SHP77 (cell line): Measurements from ENCODE around the gene GRIK2.

ENCODE experiments used
- DNase-seq, 2 experiments: peaks; one replicate each; lab custom pipeline; 2025; lab: John Stamatoyannopoulos, UW

The GRIK2 gene

DNA sequence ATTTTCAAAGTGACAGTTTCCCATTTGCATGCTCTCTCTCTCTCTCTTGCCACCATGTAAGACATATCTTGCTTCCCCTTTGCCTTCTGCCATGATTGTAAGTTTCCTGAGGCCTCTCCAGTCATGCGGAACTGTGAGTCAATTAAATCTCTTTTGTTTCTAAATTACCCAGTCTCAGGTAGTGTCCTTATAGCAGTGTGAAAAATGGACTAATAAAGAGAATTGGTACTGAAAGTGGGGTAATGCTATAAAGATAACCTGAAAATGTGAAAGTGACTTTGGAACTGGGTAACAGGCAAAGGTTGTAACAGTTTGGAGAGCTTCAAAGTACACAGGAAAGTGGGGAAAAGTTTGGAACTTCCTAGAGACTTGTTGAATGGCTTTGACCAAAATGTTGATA lies 389.8 kb downstream of the GRIK2 start:
- no peak for DNase-seq

DNA sequence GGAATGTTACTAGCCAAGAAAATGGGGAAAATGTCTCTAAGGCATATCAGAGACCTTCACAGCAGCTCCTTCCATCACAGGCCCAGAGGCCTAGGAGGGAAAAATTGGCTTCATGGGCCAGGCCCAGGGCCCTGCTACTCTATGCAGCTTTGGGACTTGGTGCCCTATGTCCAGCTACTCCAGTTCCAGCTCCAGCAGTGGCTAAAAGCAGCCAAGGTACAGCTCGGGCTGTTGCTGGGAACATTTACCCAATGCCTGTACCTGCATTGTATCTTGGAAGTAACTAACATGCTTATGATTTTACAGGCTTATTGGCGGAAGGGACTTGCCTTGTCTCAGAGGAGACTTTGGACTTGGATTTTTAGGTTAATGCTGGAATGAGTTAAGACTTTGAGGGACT lies 390.6 kb downstream of the GRIK2 start:
- DNase-seq: no peak

DNA sequence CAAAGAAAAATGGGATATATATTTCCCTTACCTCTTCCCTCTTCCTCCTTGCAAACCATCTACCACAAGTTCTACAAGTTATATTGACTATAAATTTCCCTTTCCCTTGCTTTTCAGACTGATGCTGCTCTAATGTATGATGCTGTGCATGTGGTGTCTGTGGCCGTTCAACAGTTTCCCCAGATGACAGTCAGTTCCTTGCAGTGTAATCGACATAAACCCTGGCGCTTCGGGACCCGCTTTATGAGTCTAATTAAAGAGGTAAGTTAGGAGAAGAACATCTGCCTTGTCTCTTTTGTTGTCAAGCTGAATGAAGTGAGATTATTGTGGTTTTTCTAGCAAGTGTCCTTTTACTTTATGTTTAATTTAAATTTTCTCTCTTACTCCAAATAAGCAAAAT lies 406.0 kb downstream of the GRIK2 start:
- no peak for DNase-seq

DNA sequence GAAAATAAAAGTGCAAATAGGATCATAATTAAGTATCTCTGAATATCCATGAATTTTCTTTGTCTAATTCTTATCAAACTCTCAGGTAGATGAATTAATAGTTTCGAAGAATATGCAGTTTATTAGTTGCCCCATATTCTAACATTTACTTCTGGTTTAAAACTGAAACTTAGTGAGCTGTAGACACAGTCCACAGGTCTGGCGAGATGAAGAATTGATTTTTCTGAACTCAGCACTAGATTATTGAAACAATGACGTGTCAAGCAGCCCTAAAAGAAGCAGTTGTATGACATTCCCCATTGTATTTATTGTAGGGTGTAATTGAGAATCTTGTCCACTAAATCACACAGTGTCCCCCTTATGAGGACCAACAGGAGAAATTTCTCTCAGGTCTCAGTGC lies 407.1 kb downstream of the GRIK2 start:
- DNase-seq: no peak

DNA sequence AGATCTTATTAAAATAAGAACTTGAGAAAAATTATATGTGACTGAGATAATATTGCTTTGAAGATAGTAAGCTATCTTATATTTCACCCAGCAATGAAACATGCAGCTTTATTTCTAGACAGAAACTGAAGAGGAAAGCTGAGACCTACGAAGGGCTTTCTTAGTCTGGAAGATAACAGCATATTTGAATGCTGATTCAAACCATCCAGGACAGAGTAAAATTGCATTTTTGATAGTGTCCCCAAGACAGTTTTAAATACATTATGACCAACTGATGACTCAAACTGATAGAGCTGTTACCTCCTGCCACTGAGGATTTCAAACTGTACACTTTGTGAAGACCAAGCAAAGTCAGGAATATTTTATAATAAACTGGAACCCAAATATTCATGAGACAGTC lies 409.6 kb downstream of the GRIK2 start:
- DNase-seq: no peak

DNA sequence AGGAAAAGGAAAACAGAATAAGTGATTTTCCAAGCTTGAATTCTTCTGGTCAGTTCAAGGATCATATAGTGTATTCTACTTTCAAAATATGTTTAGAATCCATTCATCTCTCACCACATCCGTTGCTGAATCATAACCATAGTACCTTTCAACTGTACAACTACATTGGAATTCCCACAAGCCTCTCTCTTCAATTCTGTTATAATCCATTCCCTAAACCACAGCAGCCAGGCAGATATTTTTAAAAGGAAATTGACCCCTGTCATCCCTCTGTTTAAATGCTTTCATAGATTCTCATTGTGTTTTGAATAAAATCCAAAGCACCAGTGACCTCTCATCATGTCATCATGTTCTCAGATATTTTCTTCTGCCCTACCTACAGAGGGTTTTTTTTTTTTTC lies 412.7 kb downstream of the GRIK2 start:
- no peak for DNase-seq

DNA sequence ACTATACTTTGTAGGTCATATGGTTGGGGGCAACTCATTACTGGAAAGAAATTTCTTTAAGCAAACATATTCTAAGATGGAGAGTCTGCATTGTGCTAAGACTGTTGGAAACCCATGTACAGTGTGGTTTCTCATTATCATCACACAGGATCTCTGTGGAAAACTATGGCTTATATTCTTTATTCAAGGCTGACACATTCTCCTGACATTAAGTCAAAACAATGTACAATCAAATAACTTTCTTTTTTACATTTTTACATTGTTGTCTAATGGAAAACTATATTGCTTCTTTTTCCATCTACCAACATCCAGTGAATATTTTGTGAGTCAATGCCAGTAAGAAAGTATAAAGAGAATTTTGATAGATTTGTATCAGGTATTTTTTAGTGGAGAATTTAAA lies 417.6 kb downstream of the GRIK2 start:
- DNase-seq: no peak

DNA sequence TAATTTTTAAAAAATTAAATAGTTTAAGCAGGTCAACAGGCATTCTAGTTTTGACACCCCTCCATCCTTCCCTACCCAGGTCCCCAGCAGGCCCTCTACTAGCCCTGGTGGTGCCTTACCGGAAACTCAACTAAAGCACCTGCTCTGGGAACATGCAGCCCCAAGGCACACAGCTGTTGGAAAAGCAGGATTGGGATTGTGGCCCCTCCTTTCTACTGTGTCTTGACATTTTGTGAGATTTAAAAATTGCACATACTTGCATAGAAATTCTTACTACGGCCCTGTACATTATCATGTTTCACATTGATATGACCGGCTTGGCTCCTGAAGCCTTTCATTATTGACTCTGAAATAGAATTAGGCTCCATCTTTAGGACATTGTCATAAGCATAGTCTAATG lies 423.2 kb downstream of the GRIK2 start:
- DNase-seq: no peak

DNA sequence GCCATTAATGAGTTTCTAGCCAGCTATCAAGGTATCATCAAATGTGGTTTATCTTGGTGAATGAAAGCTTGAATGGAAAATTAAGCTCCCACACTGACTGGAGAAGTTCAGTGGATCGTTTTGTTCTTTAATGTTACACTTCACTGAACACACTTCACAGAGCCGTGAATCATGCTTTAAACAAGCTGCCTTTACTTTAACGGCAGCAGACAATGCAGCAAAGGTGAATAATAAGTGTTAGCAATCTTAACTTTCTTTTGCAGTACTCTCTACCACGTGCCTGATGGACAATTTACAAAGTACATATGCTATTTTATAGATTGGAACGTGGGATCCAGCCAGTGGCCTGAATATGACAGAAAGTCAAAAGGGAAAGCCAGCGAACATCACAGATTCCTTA lies 424.5 kb downstream of the GRIK2 start:
- DNase-seq: no peak

DNA sequence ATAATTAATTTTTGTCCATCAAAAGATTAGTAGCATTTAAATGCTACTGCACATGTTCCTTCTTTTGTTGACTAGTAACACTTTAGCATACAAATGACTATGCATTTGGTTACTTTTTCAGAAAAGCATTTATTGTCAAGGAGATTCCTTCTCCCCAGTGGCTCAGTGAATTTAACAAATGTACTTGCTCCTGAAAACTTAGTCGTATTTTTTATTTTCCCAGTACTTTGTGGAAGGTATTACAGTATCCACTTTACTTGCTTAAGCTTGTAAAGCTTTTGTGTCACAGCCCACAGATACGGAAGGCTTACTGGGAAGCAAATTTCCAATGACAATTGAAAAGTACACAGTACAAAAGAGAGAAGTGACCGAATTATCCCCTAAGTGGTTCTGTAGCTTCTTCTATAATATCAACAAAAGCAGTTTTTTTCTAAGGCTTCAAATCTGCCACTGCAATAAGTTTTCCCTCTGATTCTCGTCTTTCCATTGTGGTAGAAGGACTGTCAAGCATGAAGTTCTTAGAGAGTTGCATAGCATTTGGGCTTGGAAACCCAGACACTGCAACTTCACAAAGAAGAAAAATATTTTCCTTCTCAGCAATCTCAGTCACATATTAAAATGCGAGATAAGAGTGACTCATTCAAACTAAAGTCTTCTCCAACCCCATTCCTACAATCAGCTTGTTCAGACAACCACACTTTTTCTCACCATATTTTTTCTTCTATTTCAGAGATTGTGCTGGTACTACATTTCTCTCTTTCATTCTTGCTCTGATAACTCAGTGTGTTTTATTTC lies 431.2 kb downstream of the GRIK2 start:
- DNase-seq: no peak

DNA sequence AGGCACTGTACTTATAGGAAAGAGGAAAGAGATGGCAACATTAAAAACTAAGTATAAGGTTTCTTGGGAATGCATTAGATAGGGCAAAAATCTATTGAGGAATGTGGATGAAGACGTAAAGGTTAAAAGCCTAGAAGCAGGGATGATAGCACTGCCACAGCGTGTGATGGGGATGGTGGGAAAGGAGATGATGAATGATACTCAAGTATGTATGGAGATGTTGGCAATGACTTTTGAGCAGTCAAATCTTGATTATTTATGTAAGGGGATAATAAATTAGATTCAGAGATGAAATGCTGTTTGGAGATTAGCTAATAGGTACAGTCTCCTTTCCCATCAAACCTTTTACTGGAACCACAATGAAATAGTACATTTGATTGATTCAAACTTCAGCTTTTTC lies 432.8 kb downstream of the GRIK2 start:
- no peak for DNase-seq

DNA sequence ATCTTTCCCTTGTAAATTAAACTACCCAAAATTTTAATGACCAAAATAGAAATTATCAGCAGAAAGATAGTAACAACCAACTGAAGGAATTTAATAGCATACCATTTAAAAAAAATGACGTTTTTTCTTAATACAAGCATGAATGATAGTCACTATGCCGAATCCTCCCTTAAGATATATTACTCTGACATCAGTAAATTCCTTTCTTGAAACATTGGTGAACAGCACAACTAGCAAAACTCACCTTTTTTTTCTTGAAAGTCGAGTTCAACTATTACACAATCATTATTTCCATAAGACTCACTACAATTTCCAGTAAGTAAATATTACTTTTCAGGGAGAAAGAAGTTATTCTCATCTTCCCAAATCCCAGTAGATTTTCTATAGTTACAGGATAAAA lies 433.2 kb downstream of the GRIK2 start:
- no peak for DNase-seq

DNA sequence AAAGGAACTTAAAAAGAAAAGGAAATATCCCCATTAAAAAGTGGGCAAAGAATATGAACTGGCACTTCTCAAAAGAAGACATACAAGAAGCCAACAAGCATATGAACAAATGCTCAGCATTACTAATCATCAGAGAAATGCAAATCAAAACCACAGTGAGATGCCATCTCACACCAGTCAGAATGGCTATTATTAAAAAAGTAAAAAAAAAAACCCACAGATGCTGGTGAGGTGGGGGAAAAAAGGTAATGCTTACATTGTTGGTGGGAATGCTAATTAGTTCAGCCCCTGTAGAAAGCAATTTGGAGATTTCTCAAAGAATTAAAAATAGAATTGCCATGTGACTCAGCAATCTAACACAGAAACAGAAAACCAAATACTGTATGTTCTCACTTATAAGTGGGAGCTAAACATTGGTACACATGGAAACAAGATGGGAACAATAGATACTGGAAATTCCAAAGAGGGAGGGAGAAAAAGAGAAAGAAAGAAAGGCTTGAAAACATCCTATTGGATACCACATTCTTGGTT lies 437.1 kb downstream of the GRIK2 start:
- no peak for DNase-seq

DNA sequence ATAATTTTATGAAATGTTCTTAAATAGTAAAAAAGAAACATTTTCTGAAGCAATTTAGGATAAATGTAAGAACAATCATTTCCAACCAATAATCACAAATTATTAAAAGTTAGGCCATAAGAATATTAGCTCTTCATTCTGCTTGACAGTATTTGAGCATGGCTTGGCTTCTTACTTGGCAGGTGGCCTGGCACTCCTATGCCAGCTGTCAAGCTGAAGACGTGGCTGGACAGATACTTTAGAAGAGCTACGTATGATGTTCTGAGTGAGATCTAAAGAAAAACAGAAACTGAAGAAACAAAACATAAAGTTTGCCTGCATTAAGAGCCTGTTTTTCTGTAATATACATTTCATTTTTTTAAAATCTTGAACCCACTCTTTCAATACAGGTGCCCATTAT lies 438.9 kb downstream of the GRIK2 start:
- no peak for DNase-seq

DNA sequence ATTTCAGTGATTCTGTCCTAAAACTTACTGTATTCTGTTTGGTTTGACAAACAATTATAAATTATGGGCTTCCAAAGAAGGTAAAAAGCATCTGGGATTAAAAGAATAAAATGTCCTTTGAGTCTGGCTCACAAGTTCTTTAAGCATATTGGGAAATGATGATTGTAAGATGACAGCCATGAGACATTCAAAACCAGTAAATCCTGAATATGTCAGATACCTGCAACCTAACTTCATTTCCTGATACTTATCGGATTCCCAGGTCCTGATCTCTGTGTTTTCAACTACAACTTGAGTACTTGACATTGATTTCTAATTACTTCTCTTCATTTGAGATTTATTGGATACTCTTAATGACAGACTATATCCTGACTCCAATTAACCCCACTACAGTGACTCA lies 446.6 kb downstream of the GRIK2 start:
- DNase-seq: no peak

DNA sequence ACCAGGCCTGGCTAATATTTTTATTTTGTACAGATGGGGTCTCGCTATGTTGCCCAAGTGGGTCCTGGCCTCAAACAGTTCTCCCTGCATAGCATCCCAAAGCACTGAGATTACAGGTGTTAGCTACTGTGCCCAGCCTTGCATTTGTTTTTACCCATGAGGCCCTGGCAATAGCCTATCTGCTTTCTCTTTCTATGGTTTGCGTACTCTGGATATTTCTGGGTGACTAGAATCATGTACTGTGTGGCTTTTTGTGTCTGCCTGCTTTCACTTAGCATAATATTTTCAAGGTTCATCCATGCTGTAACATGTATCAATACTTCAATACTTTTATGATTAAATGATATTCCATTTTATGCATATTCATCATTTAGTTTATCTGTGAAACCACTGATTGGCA lies 451.7 kb downstream of the GRIK2 start:
- no peak for DNase-seq

DNA sequence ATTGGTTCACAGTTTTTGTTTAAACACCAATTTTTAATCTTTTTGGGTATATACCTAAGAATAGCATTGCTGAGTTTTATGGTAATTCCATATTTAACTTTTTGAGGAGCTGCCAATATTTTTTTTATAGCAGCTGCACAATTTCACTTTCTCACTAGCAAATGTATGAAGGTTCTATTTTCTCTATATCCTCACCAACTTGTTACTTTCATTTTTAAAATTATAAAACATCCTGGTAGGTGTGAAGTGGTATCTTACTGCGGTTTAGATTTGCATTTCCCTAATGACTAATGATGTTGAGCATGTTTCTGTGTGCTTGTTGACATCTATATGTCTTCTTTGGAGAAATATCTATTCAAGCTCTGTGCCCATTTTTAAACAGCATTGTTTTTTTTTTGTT lies 452.1 kb downstream of the GRIK2 start:
- DNase-seq: no peak

DNA sequence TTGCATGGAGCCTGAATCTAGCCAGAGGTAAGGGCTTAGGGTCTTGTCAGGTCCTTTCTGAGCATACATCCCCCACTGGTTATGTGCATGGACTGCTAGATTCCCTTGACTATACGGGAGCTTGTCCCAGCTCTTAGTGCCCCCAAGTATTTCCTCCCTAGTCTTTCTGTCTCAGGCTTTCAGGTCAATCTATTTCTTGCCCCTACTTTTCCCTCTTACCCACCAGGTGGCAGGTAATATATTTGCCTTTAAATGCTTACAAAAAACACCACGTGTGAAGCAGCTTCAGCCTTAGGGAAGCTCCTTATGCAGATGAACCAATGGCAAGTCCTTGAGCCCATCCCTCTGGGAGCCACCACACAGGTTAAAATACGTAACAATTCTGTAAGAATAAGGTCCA lies 454.2 kb downstream of the GRIK2 start:
- no peak for DNase-seq

DNA sequence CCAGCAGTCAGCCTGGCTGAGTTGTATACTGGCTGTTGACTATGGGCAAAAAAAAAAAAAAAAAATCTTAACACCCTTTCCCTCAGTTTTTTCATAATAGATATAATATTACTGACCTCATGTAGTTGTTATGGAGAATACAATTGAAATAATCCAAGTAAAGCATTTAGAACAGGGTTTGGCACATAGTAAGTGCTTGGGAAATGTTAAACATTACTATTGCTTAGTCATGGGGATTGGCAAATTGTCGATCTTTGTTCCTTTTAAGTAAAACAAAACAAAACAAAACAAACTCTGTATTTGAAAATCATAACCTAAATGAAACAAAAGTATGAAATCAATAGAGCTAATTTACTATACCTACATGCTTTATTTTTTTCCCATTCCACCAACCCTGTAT lies 458.4 kb downstream of the GRIK2 start:
- no peak for DNase-seq

DNA sequence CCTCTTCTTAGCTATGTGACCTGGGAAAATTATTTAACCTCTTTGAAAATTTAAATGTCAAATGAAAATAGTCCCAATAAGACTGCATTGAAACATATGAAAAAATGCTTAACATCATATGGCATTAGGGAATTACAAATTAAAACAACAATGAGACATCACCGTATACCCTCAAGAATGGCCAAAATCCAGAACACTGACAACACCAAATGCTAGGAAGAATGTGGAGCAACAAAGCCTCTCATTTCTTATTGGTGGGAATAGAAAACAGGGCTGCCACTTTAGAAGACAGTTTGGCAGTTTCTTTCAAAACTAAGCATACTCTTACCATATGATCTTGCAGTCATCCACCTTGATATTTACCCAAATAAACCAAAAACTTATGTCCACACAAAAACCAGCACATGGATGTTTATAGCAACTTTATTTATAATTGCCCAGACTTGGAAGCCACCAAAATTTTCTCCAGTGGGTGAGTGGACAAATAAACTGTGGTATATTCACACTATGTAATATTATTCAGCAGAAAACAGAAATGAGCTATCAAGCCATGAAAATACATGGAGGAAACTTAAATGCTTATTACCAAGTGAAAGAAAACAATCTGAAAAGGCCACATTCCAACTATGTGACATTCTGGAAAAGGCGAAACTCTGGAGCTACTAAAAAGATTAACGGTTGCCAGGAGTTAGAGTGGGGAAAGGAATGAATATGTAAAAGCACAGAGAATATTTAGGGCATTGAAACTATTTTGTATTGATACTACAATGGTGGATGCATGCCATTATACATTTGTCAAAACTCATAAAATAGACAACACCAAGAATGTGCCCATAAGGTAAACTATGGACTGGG lies 459.9 kb downstream of the GRIK2 start:
- DNase-seq: no peak

DNA sequence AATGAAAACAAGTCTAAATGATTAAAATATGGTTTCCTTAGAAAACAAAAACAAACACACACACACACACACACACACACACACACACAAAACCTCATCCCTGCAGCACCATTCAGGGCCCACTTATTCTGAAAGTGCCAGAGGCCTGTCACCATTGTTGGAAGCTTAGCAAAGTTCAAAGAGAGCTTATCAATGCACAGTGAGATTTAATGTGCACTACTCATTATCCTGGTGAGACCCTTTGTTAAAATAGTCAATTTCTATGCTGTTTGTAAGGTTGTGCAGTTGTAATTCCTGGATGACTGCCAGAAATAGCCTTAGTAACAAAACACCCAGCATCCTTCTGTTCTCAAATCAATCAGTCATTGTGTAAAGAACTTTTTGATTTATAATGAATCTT lies 482.9 kb downstream of the GRIK2 start:
- peak in 1 of 2 experiments; percentile 9 for DNase-seq

DNA sequence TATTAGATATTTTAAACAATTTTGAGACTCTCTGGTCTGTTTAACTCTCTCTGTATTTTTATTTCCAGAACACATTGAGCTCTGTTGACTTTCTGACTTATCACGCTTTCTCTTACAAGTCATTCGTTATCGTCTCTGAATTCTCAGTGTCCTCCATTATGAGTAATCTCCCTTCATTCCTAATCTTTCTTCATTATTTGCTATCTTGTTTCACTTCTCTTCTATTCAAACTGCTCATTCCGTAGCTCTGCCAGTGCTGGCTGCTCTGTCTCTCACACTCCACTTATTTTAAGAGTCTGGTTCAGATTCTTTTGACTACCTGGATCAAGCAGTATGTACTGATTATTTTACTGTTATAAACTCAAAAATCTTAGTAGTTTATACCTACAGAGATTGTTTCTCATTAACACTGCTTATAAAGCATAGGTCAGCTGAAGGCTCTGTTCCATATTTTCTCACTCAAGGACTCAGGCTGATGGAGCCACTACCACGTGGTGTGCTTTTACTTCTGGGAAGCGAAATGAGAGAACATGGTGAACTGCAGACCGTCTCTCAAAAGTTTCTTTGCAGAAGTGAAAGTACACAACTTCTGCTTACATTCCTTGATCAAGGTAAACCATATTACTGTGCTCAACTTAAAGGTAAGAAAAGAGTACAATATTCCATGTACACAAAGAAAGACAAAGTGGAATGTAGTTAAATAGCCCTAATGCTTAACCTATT lies 485.2 kb downstream of the GRIK2 start:
- no peak for DNase-seq

DNA sequence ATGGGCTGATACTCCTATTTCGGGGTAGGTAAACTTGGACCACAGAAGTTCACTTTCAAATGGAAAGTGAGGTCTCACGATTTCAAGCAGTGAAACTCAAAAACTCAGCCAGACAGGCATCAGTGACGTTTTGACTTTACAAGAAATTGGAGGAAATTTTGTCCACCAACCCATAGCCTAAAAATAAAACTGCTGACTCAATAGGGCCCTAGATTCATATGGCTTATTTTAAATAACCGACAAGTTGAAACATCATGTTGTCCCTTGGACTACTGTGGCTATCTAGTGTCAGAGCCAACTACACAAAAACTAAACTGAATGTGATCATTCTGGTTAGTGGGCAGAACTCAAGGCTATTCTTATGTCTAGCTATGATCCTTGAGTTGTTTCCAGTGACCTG lies 486.3 kb downstream of the GRIK2 start:
- no peak for DNase-seq
